T-helper 1 cell treated with Interleukin-12 subunit alpha and Interleukin-12 subunit beta and Interleukin-4 antibody, amounts not matched to agents 30 ng/mL and 1 ng/mL, for 36 hours (primary cell): ENCODE measurements around the gene HTRA3. TPM values are rescaled to one million over a fixed set of nuclear protein-coding genes. Genes with fewer than 3 reads are reported as not detected.

Source experiments
- intact Hi-C: fragments of 100-400 bp; cut with micrococcal nuclease; formaldehyde crosslinking; loops from one replicate; pipeline ENCODE4 v1.15.1; 2024
- total RNA-seq: library from RNA; stranded (reverse); gene quantifications from 2 replicates; pipeline ENCODE4 v1.2.3, GENCODE V29; 2022

The HTRA3 gene
- total RNA-seq, 1 donor from 2014 or later: not detected

- intact Hi-C loops: no loop called here
Measured at GRCh38 chr4:8306511-8307021, 37.0 kb downstream of the HTRA3 start.

- intact Hi-C loops: no loop called here
Measured at GRCh38 chr4:8307121-8307520, 37.6 kb downstream of the HTRA3 start.

- intact Hi-C loops: no loop called here
Measured at GRCh38 chr4:8307714-8308113, 38.2 kb downstream of the HTRA3 start.

GRCh38 chr4:8308144-8308543, 38.6 kb downstream of the HTRA3 start:
- intact Hi-C loops: no loop called here

GRCh38 chr4:8308856-8309771, 39.6 kb downstream of the HTRA3 start:
- intact Hi-C loops: no loop called here

- intact Hi-C loops: no loop called here
Measured at GRCh38 chr4:8310306-8310705, 40.8 kb downstream of the HTRA3 start.

- intact Hi-C loops: no loop called here
Measured at GRCh38 chr4:8311101-8312068, 41.8 kb downstream of the HTRA3 start.

GRCh38 chr4:8312069-8312445, 42.5 kb downstream of the HTRA3 start:
- intact Hi-C loops: no loop called here

GRCh38 chr4:8312976-8313375, 43.4 kb downstream of the HTRA3 start:
- intact Hi-C loops: no loop called here

GRCh38 chr4:8314691-8315255, 45.2 kb downstream of the HTRA3 start:
- intact Hi-C loops: no loop called here

- intact Hi-C loops: no loop called here
Measured at GRCh38 chr4:8315435-8316250, 46.1 kb downstream of the HTRA3 start.

- intact Hi-C loops: no loop called here
Measured at GRCh38 chr4:8316251-8316771, 46.8 kb downstream of the HTRA3 start.

GRCh38 chr4:8316911-8317351, 47.4 kb downstream of the HTRA3 start:
- intact Hi-C loops: no loop called here

- intact Hi-C loops: no loop called here
Measured at GRCh38 chr4:8317474-8317873, 47.9 kb downstream of the HTRA3 start.

GRCh38 chr4:8318509-8318908, 49.0 kb downstream of the HTRA3 start:
- intact Hi-C loops: no loop called here

GRCh38 chr4:8319061-8319460, 49.5 kb downstream of the HTRA3 start:
- intact Hi-C loops: no loop called here

GRCh38 chr4:8319731-8320385, 50.3 kb downstream of the HTRA3 start:
- intact Hi-C loops: no loop called here

- intact Hi-C loops: no loop called here
Measured at GRCh38 chr4:8320386-8320750, 50.8 kb downstream of the HTRA3 start.

- intact Hi-C loops: no loop called here
Measured at GRCh38 chr4:8321220-8321619, 51.7 kb downstream of the HTRA3 start.

- intact Hi-C loops: no loop called here
Measured at GRCh38 chr4:8321771-8322170, 52.2 kb downstream of the HTRA3 start.
